ENCODE data around the gene TMEM33.

The TMEM33 gene

GRCh38 chr4:41994461-41994985 is 59.3 kb downstream of the TMEM33 start:
- no peak for DNase-seq (ENCODE audit: low spot score)
- H3K27ac ChIP-seq, result no peak overlapping the region
- H3K4me3 ChIP-seq, result no peak overlapping the region
- TF ChIP-seq CTCF (IDR thresholded peaks at IDR 0.05), result no peak

GRCh38 chr4:41998019-41998418 is 62.8 kb downstream of the TMEM33 start:
- TF ChIP-seq CTCF (IDR thresholded peaks at IDR 0.05), result no peak
- Histone ChIP-seq H3K27ac (no peak overlapping the region), H3K4me3 (no peak overlapping the region)
- DNase-seq (ENCODE audit: low spot score), result no peak

- no peak for DNase-seq (ENCODE audit: low spot score)
- H3K4me3 ChIP-seq, result no peak overlapping the region
- no peak overlapping the region for H3K27ac ChIP-seq
- no peak for TF ChIP-seq CTCF (IDR thresholded peaks at IDR 0.05)
Observed at GRCh38 chr4:41999321-41999720, 64.1 kb downstream of the TMEM33 start.

GRCh38 chr4:42008011-42008786 is 73.0 kb downstream of the TMEM33 start:
- Histone ChIP-seq H3K4me3 (no peak overlapping the region), H3K27ac (no peak overlapping the region)
- no peak for DNase-seq (ENCODE audit: low spot score)
- no peak for TF ChIP-seq CTCF (IDR thresholded peaks at IDR 0.05)

Measured in coronary artery (tissue), 2 donors.